ENCODE data around the gene FMC1.

- TF ChIP-seq POLR2A (IDR thresholded peaks at IDR 0.05) (no peak), CTCF (IDR thresholded peaks at IDR 0.05) (no peak)
Observed at GRCh38 chr7:139340808-139341057, 404 bp upstream of the FMC1 start.
